Ascending aorta (tissue), 2 donors: ENCODE results near the gene AFF2. TPM values are rescaled to one million over a fixed set of nuclear protein-coding genes. Genes with fewer than 3 reads are reported as not detected.

Source experiments
- DNase-seq, 2 donors: peaks; one replicate each; pipeline ENCODE4 v3.0.0-alpha.2; 2019; ENCODE audit warnings: low spot score in 2 of 2
- H3K27ac ChIP-seq, 2 donors: fragments of 200-600 bp; sonication (generic); one replicate each; pipeline ENCODE4 v1.5.1; 2016 to 2017; ENCODE audit warnings: mild to moderate bottlenecking in 1 of 2
- H3K27me3 ChIP-seq: fragments of 200-600 bp; sonication (generic); one replicate; pipeline ENCODE4 v1.5.1; 2017
- H3K36me3 ChIP-seq, 2 donors: fragments of 200-600 bp; sonication (generic); one replicate each; pipeline ENCODE4 v1.5.1; 2016
- H3K4me1 ChIP-seq, 2 donors: fragments of 200-600 bp; sonication (generic); one replicate each; pipeline ENCODE4 v1.5.1; 2016 to 2017; ENCODE audit warnings: mild to moderate bottlenecking in 1 of 2
- H3K4me3 ChIP-seq, 2 donors: fragments of 200-600 bp; sonication (generic); one replicate each; pipeline ENCODE4 v1.5.1; 2016 to 2017; ENCODE audit warnings: mild to moderate bottlenecking in 1 of 2
- H3K9me3 ChIP-seq, 2 donors: fragments of 200-600 bp; sonication (generic); one replicate each; pipeline ENCODE4 v1.5.1; 2016
- CTCF ChIP-seq, 3 experiments: fragments of 200-600 bp in 2 of 3; fragments of 450-650 bp in 1 of 3; sonication (generic) in 2 of 3; IDR thresholded peaks; one replicate each; pipeline ENCODE4 v1.5.1; 2016 to 2019; ENCODE audit warnings: antibody characterized with exemption in 3 of 3, mild to moderate bottlenecking in 1 of 3, moderate library complexity in 1 of 3
- intact Hi-C: fragments of 100-400 bp; cut with DNase I; formaldehyde crosslinking; loops from one replicate; pipeline ENCODE4 v1.15.1; 2023
- total RNA-seq: library from RNA; depleted of rRNA; stranded (reverse); fragments of >200 nt; gene quantifications from one replicate; pipeline ENCODE4 v1.1.0, GENCODE V29; 2016

Gene AFF2
- total RNA-seq, 1 donor from 2014 or later, result 2.3 TPM

- intact Hi-C loops, result no loop called here
- no peaks in the 10 kb centered on the region for H3K4me1 ChIP-seq
- no peaks in the 10 kb centered on the region for H3K36me3 ChIP-seq
- H3K9me3 ChIP-seq, result no peaks in the 10 kb centered on the region
- H3K27me3 ChIP-seq, result no peaks in the 10 kb centered on the region
- no peak overlapping the region for H3K27ac ChIP-seq
- no peak for DNase-seq
- no peak overlapping the region for H3K4me3 ChIP-seq
- TF ChIP-seq CTCF (IDR thresholded peaks at IDR 0.05), result no peak
Measured at GRCh38 chrX:148930206-148930729, 429.9 kb downstream of the AFF2 start.

GRCh38 chrX:148933881-148934280 lies 433.5 kb downstream of the AFF2 start:
- Histone ChIP-seq H3K9me3 (no peaks in the 10 kb centered on the region), H3K4me1 (no peaks in the 10 kb centered on the region), H3K27me3 (no peaks in the 10 kb centered on the region), H3K36me3 (no peaks in the 10 kb centered on the region), H3K27ac (no peak overlapping the region), H3K4me3 (no peak overlapping the region)
- intact Hi-C loops, result no loop called here
- TF ChIP-seq CTCF (IDR thresholded peaks at IDR 0.05), result no peak
- no peak for DNase-seq

GRCh38 chrX:148938348-148938747 lies 437.9 kb downstream of the AFF2 start:
- TF ChIP-seq CTCF (IDR thresholded peaks at IDR 0.05), result no peak
- no peaks in the 10 kb centered on the region for H3K27me3 ChIP-seq

GRCh38 chrX:148940411-148940996 lies 440.1 kb downstream of the AFF2 start:
- Histone ChIP-seq H3K4me3 (no peak overlapping the region), H3K9me3 (no peaks in the 10 kb centered on the region), H3K4me1 (no peaks in the 10 kb centered on the region), H3K36me3 (no peaks in the 10 kb centered on the region), H3K27ac (no peak overlapping the region), H3K27me3 (no peaks in the 10 kb centered on the region)
- intact Hi-C loops, result no loop called here
- DNase-seq, result no peak
- TF ChIP-seq CTCF (IDR thresholded peaks at IDR 0.05), result no peak

More at GRCh38 chrX:148938348-148938747, 437.9 kb downstream of the AFF2 start:
- Histone ChIP-seq H3K9me3 (no peaks in the 10 kb centered on the region), H3K4me3 (no peak overlapping the region), H3K4me1 (no peaks in the 10 kb centered on the region), H3K36me3 (no peaks in the 10 kb centered on the region), H3K27ac (no peak overlapping the region)
- intact Hi-C loops, result no loop called here
- DNase-seq, result no peak

GRCh38 chrX:148942754-148943153 lies 442.3 kb downstream of the AFF2 start:
- no peaks in the 10 kb centered on the region for H3K36me3 ChIP-seq
- H3K4me1 ChIP-seq, result no peaks in the 10 kb centered on the region
- intact Hi-C loops, result no loop called here
- H3K4me3 ChIP-seq, result no peak overlapping the region
- DNase-seq, result no peak
- no peak for TF ChIP-seq CTCF (IDR thresholded peaks at IDR 0.05)
- H3K9me3 ChIP-seq, result no peaks in the 10 kb centered on the region
- H3K27me3 ChIP-seq, result no peaks in the 10 kb centered on the region
- no peak overlapping the region for H3K27ac ChIP-seq
